ENCODE results near the gene ARF1. TPM values are rescaled to one million over a fixed set of nuclear protein-coding genes. Genes with fewer than 3 reads are reported as not detected.
A peak's percentile ranks its signal among the peaks of the same experiment; 100 is the strongest.

The ARF1 gene
- total RNA-seq, 4 donors from 2014 or later, result 378 to 457 (median 410) TPM

DNA sequence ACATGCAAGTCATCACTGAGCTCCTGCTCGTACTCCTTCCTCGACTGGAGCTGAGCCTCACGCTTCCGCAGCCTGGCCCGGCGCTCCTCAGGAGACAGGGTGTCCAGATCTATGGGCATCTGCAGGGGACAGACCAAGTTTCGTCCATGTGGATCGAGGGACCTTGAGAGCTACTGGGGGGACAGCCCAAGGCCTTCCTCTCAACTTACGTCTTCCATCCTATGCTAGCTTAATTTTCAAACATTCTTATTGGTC, 24.2 kb downstream of the ARF1 start:
- no peaks in the 10 kb centered on the region for H3K9me3 ChIP-seq
- no peak for DNase-seq
- intact Hi-C loops (cut with DNase I), result loop anchor here (5.0 to 10.0 kb wide), 2 partner anchors 36 to 372 kb away; partner anchors contain the start of genes GUK1, JMJD4 and SNAP47
- peaks cover 0 to 5% of the 10 kb centered on the region in 2 donors for H3K36me3 ChIP-seq
- no peak overlapping the region for H3K27ac ChIP-seq
- 92 to 94% methylated on average over 9 of the region's 9 CpGs for WGBS, 2 donors
- peaks cover 28 to 29% of the 10 kb centered on the region in 2 donors for H3K4me1 ChIP-seq
- H3K4me3 ChIP-seq (replicated peaks in 1 of 3), result no peak overlapping the region
- TF ChIP-seq, protein P1, sequence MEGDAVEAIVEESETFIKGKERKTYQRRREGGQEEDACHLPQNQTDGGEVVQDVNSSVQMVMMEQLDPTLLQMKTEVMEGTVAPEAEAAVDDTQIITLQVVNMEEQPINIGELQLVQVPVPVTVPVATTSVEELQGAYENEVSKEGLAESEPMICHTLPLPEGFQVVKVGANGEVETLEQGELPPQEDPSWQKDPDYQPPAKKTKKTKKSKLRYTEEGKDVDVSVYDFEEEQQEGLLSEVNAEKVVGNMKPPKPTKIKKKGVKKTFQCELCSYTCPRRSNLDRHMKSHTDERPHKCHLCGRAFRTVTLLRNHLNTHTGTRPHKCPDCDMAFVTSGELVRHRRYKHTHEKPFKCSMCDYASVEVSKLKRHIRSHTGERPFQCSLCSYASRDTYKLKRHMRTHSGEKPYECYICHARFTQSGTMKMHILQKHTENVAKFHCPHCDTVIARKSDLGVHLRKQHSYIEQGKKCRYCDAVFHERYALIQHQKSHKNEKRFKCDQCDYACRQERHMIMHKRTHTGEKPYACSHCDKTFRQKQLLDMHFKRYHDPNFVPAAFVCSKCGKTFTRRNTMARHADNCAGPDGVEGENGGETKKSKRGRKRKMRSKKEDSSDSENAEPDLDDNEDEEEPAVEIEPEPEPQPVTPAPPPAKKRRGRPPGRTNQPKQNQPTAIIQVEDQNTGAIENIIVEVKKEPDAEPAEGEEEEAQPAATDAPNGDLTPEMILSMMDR (IDR thresholded peaks at IDR 0.05), result no peak
- TF ChIP-seq POLR2A (IDR thresholded peaks at IDR 0.05), result no peak
- no peaks in the 10 kb centered on the region for H3K27me3 ChIP-seq

DNA sequence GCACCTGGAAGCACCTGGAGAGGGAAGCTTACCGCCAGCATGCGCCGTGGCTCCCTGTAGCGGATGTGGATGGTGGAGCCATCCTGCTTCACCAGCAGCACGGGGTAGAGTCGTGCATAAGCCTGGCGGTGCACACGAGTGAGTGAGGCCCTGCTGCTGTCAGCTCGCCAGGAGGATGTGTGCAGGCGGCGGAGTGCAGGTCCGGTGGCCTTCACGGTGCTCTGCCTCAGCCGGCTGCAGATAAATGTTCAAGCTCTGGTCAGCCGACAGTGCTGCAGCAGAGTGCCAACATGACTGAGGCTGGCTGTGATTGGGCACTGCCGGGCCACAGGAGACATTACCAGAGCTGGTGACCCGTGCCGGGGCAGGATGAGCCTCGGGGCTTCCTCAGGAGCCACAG, 25.1 kb downstream of the ARF1 start:
- DNase-seq, result no peak
- Histone ChIP-seq H3K4me3 (replicated peaks in 1 of 3) (no peak overlapping the region), H3K27me3 (no peaks in the 10 kb centered on the region), H3K4me1 (peaks cover 21 to 22% of the 10 kb centered on the region in 2 donors), H3K36me3 (peaks cover 0 to 5% of the 10 kb centered on the region in 2 donors), H3K27ac (no peak overlapping the region), H3K9me3 (no peaks in the 10 kb centered on the region)
- no peak for TF ChIP-seq POLR2A (IDR thresholded peaks at IDR 0.05)
- TF ChIP-seq, protein P1 (IDR thresholded peaks at IDR 0.05), result no peak
- 88 to 95% methylated on average over 8 to 15 of the region's 19 CpGs for WGBS, 2 donors
- intact Hi-C loops (cut with DNase I), result loop anchor here (5.0 to 10.0 kb wide), 2 partner anchors 35 to 373 kb away; partner anchors contain the start of genes GUK1, JMJD4 and SNAP47

DNA sequence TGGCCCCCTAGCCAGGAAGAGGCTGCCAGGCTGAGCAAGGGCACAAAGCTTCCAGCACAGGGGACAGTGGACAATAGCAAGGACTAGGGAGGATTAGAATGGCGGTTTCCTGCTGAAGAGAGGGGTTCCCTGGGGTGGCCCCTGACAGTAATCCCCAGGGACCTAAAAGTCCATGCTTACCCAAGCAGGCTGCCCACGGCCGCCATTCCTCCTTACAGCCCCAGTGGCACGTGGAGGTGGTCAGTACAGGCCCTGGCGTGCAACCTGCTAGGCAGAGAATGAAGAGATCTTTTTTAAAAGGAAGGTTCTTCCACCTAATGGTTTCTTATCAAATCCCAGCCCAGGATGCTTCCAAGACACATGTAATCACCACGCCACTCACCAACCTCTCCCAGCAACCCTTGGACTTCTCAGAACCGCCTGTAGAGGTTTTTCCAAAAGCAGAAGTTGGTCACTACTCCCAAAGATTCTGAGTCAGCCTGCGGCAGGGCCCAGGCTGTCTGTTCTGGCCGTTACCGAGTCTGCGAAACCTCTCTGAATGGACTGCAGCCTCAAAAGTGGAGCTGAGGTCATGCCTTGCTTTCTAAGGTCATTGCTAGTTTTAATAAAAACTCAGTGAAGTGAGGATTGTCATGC, 25.7 kb downstream of the ARF1 start:
- no peak for DNase-seq
- Histone ChIP-seq H3K27ac (peak overlapping the region in 2 of 3 donors; percentile 83 to 86), H3K4me3 (replicated peaks in 1 of 3) (peak overlapping the region in 1 of 3 donors; percentile 66), H3K27me3 (no peaks in the 10 kb centered on the region), H3K9me3 (no peaks in the 10 kb centered on the region), H3K36me3 (peaks cover 0 to 5% of the 10 kb centered on the region in 2 donors), H3K4me1 (peaks cover 21 to 22% of the 10 kb centered on the region in 2 donors)
- intact Hi-C loops (cut with DNase I), result loop anchor here (5.0 to 10.0 kb wide), 2 partner anchors 34 to 373 kb away; partner anchors contain the start of genes GUK1, JMJD4 and SNAP47
- WGBS, 2 donors, result 79 to 83% methylated on average over 8 to 11 of the region's 11 CpGs
- TF ChIP-seq POLR2A (IDR thresholded peaks at IDR 0.05), result no peak
- TF ChIP-seq, protein P1 (IDR thresholded peaks at IDR 0.05), result no peak

DNA sequence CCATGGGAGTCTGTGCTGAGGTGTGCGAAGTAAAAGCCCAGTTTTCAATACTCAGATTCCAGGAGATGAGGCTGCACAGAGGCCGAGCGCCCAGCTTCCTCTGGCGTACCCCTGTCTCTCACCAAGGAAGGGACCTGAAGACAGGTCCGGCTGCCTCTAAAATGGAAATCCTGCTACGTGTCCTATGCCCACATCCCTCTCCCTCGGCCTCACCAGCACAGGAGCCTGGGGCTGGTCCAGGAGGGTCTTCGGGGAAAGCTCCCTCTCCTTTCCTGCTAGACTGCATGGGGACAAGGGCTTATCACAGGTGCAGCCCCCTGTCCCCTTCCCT, 26.2 kb downstream of the ARF1 start:
- no peak for DNase-seq
- peak overlapping the region; percentile 57 to 66 (median 61) for H3K4me3 ChIP-seq (replicated peaks in 1 of 3)
- WGBS, 2 donors, result 4 to 13% methylated on average over 5 of the region's 8 CpGs
- peaks cover 17 to 18% of the 10 kb centered on the region in 2 donors for H3K4me1 ChIP-seq
- peak overlapping the region; percentile 49 to 86 (median 83) for H3K27ac ChIP-seq
- no peaks in the 10 kb centered on the region for H3K9me3 ChIP-seq
- TF ChIP-seq, protein P1 (IDR thresholded peaks at IDR 0.05), result no peak
- no peak for TF ChIP-seq POLR2A (IDR thresholded peaks at IDR 0.05)
- peaks cover 0 to 5% of the 10 kb centered on the region in 2 donors for H3K36me3 ChIP-seq
- intact Hi-C loops (cut with DNase I), result loop anchor here (5.0 to 10.0 kb wide), 2 partner anchors 34 to 374 kb away; partner anchors contain the start of genes GUK1, JMJD4 and SNAP47
- no peaks in the 10 kb centered on the region for H3K27me3 ChIP-seq
